Spleen (tissue), 7 donors: ENCODE measurements around the gene NUP210.

Source experiments
- CTCF ChIP-seq, 11 experiments: fragments of 200-600 bp in 7 of 11; fragments of 450-650 bp in 4 of 11; sonication (generic) in 4 of 11; IDR thresholded peaks in 8 of 11; conservative IDR thresholded peaks in 3 of 11; 1 replicate in 7 of 11; 2 replicates in 4 of 11; pipeline versions ENCODE4 v1.4.0 to v1.8.0; 2016 to 2021; ENCODE audit warnings: antibody characterized with exemption in 11 of 11, inconsistent platforms in 4 of 11, mild to moderate bottlenecking in 1 of 11
- POLR2A ChIP-seq, 3 donors: fragments of 450-650 bp; IDR thresholded peaks; one replicate each; pipeline ENCODE4 v1.5.1; 2017; ENCODE audit warnings: antibody characterized with exemption in 3 of 3, mild to moderate bottlenecking in 1 of 3
- POLR2AphosphoS5 ChIP-seq, 3 donors: sonication (generic); formaldehyde crosslinking; IDR thresholded peaks; one replicate each; pipeline ENCODE4 v1.5.1; 2017; ENCODE audit warnings: antibody characterized with exemption in 3 of 3
- donor health status: DM: no; HTN: no; CAD: no; lungs with moderate emphysema.
- donor health status: DM: no; HTN: no; CAD: no.
- donor health status: DM: no; HTN: no; CAD: no.

- no peak for TF ChIP-seq CTCF (IDR thresholded peaks at IDR 0.05 in 8 of 11, conservative IDR thresholded peaks at IDR 0.05 in 3 of 11)
- no peak for TF ChIP-seq POLR2AphosphoS5 (IDR thresholded peaks at IDR 0.05)
- no peak for TF ChIP-seq POLR2A (IDR thresholded peaks at IDR 0.05)
Measured at GRCh38 chr3:13353936-13354542, 66.1 kb downstream of the NUP210 start.
